Measurements from ENCODE around the gene BRD4.
"Not testable (repeated sequence)": the region's sequence is repeated elsewhere in the genome, so short reads cannot be mapped to it uniquely, and the experiment has no call there.

The BRD4 gene

DNA sequence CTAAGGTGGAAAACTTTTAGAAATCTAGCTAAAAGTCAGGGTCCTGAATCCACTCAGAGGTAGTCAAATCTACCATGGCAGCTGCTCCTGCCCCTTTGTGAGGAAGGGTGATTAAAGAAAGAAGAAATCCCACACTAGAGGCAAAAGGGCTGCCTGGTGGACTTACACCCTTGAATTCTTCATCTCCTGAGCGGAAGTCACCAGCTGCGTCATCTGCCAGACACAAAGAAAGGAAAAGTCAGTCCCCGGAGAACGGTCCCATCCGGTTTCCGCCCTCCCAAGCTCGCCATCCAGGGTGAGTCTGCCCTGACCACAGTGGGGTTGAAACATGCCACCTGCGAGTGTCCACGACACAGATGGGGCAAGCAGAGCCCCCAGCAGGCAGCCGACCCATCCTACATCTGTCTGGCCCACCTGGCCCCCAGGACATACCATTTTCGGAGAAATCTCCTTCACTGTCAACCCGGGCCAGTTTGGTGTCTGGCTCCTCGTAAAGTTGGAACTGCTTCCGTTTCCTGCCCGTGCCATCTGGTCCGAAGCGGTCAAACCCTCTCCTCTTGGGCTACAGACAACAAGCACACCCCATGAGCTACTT, 39.5 kb upstream of the BRD4 start:
- Histone ChIP-seq H3K36me3 (ENCODE audit: control insufficient read depth, insufficient read depth, low read length) (peaks cover 5% of the 10 kb centered on the region), H3K4me3 (ENCODE audit: low read length) (no peak overlapping the region), H3K27me3 (ENCODE audit: control insufficient read depth, insufficient read depth, low read length) (no peaks in the 10 kb centered on the region), H3K9me3 (ENCODE audit: control insufficient read depth, low read length) (no peaks in the 10 kb centered on the region), H3K9ac (ENCODE audit: low read length) (no peak overlapping the region), H3K4me1 (ENCODE audit: control insufficient read depth, insufficient read depth, low read length) (peaks cover 7% of the 10 kb centered on the region)

DNA sequence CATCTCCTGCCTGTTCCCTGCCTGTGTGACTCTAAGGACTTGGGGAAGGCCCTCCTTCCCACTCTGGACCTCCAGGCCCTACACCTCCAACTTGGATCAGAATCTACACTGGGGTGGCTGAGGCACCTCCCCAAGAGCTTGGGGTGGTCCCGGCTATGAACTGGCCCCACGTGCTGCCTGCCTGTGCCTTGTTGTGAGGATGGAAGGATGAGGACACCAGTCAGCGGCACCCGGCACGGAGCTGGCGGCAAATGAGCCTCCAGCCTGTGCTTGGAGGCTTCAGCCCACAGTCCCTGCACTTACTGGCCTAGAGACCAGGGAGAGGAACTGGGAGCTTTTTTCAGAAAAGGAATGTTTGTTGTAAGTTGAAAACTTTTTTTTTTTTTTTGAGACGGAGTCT, 38.8 kb upstream of the BRD4 start:
- no peak overlapping the region for H3K9ac ChIP-seq (ENCODE audit: low read length)
- no peaks in the 10 kb centered on the region for H3K4me1 ChIP-seq (ENCODE audit: control insufficient read depth, insufficient read depth, low read length)
- no peaks in the 10 kb centered on the region for H3K9me3 ChIP-seq (ENCODE audit: control insufficient read depth, low read length)
- H3K36me3 ChIP-seq (ENCODE audit: control insufficient read depth, insufficient read depth, low read length), result peaks cover 5% of the 10 kb centered on the region
- H3K4me3 ChIP-seq (ENCODE audit: low read length), result no peak overlapping the region
- H3K27me3 ChIP-seq (ENCODE audit: control insufficient read depth, insufficient read depth, low read length), result no peaks in the 10 kb centered on the region

DNA sequence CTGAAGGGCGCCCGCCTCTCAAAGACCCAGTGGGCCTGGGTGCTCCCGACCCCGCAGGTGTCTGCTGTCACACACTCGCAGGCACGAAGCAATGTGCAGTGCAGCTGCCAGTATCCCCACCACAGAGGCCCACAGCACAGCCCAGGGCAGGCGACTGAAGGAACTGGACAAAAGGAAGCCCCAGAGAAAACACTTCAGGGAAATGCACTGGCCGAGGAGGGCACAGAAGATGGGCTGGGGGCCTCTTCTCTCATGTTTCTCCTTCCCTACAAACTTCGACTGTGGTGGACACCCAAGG, 37.2 kb upstream of the BRD4 start:
- Histone ChIP-seq H3K4me3 (ENCODE audit: low read length) (no peak overlapping the region), H3K9me3 (ENCODE audit: control insufficient read depth, low read length) (no peaks in the 10 kb centered on the region), H3K27me3 (ENCODE audit: control insufficient read depth, insufficient read depth, low read length) (no peaks in the 10 kb centered on the region), H3K9ac (ENCODE audit: low read length) (no peak overlapping the region), H3K4me1 (ENCODE audit: control insufficient read depth, insufficient read depth, low read length) (no peaks in the 10 kb centered on the region), H3K36me3 (ENCODE audit: control insufficient read depth, insufficient read depth, low read length) (peaks cover 5% of the 10 kb centered on the region)

DNA sequence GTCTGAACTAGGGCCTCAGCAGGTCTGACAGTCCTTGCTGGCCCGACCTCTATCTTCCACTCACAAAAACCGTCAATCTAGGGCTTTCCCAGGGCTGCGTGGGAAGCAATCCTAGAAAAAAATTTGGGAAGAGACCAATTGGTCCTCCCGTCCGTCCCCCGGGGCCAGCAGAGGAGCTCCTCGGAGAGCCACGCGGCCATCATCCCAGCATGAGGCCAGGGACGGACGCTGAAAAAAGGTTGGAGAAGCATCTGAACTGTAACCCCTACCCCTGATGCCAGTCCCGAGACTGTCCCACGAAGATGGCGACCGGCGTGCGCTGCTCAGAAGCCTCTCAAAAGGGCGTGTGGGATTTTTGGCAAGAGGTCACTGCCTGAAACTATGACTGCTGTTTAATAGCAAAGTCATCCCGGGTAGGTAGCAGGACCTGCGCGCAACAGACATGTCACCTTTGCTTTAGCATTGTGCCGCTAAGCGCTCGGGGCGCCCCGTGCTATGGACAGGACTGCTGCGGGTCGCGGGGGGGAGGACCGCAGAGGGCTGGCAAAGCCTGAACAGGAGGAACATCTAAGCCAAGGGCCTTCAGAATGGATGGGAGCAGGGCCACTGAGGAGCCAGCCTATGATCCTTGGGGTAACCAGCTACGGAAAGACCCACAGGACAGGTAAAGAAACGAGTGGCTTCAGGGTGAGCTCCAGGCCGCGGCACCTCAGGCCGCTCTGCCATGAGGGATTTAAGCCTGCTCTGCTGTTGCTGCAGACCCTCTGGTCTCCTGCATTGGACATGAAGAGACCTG, 36.7 kb upstream of the BRD4 start:
- Histone ChIP-seq H3K9me3 (ENCODE audit: control insufficient read depth, low read length) (no peaks in the 10 kb centered on the region), H3K9ac (ENCODE audit: low read length) (no peak overlapping the region), H3K27me3 (ENCODE audit: control insufficient read depth, insufficient read depth, low read length) (no peaks in the 10 kb centered on the region), H3K36me3 (ENCODE audit: control insufficient read depth, insufficient read depth, low read length) (peaks cover 5% of the 10 kb centered on the region), H3K4me3 (ENCODE audit: low read length) (no peak overlapping the region), H3K4me1 (ENCODE audit: control insufficient read depth, insufficient read depth, low read length) (no peaks in the 10 kb centered on the region)

DNA sequence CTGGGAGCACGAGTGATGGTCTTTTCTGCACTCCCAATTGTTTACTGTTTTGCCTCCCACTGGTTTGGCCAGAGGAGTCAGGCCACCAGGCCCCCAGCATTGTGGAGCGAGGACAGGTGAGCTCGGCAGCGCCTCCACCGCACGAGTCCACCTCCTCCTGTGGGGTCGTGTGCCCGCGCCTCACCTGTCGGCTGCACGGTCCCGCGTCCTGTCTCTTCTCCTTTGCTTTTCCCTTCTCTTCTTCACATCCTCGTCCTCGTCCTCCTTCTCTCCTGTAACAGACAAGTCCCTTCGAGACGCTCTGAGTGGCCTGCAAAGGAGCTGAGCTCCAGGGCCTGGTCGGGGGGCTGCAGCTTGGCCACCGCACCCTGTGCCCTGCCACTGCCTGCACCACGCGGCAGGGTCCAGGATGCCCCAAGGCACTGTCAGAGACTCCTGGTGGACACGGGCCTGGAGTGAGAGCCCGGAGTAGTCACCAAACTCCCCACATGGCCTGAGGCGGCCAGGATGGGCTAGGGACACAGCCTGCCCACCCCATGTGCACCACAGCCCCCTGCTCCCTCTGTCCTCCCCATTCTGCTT, 35.8 kb upstream of the BRD4 start:
- no peaks in the 10 kb centered on the region for H3K9me3 ChIP-seq (ENCODE audit: control insufficient read depth, low read length)
- no peak overlapping the region for H3K9ac ChIP-seq (ENCODE audit: low read length)
- peaks cover 5% of the 10 kb centered on the region for H3K36me3 ChIP-seq (ENCODE audit: control insufficient read depth, insufficient read depth, low read length)
- H3K27me3 ChIP-seq (ENCODE audit: control insufficient read depth, insufficient read depth, low read length), result no peaks in the 10 kb centered on the region
- H3K4me3 ChIP-seq (ENCODE audit: low read length), result no peak overlapping the region
- no peaks in the 10 kb centered on the region for H3K4me1 ChIP-seq (ENCODE audit: control insufficient read depth, insufficient read depth, low read length)

DNA sequence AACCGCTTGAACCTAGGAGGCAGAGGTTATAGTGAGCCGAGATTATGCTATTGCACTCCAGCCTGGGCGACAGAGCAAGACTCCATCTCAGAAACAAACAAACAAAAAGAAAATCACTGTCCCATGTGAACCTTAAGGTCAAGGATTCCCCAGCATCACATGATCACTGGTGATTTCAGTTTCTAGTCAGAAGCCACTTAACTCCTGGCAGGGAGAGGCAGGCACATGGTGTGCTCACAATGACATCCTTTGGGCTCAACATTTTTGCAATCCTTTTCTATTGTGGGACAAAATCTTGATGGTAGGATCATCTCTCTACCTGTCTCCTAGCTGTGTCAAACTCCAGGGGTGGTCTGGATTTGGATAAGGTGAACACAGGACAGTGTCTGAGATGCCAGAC, 35.1 kb upstream of the BRD4 start:
- Histone ChIP-seq H3K27me3 (ENCODE audit: control insufficient read depth, insufficient read depth, low read length) (no peaks in the 10 kb centered on the region), H3K4me3 (ENCODE audit: low read length) (no peak overlapping the region), H3K9me3 (ENCODE audit: control insufficient read depth, low read length) (no peaks in the 10 kb centered on the region), H3K9ac (ENCODE audit: low read length) (no peak overlapping the region), H3K4me1 (ENCODE audit: control insufficient read depth, insufficient read depth, low read length) (no peaks in the 10 kb centered on the region), H3K36me3 (ENCODE audit: control insufficient read depth, insufficient read depth, low read length) (peaks cover 5% of the 10 kb centered on the region)

DNA sequence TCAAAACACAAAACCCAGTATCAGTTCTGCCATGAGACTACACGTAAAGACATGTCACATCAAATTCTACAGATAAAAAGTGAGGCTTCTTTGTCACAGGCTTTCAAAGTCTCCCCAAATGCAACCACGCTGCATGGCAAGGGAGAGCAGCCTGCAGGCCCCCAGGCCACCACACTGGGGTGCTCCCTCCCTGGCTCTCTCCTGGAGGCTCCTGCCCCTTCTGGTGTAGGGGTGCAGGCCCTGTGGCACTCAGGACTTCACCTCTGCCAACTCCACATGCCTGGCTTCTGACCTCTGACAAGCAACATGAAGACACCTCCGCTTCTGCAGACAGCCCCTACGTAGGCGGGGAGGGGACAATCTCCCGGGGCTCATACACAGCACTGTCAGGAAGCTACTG, 32.9 kb upstream of the BRD4 start:
- H3K4me3 ChIP-seq (ENCODE audit: low read length), result no peak overlapping the region
- H3K4me1 ChIP-seq (ENCODE audit: control insufficient read depth, insufficient read depth, low read length), result no peaks in the 10 kb centered on the region
- no peak overlapping the region for H3K9ac ChIP-seq (ENCODE audit: low read length)
- peaks cover 15% of the 10 kb centered on the region for H3K36me3 ChIP-seq (ENCODE audit: control insufficient read depth, insufficient read depth, low read length)
- no peaks in the 10 kb centered on the region for H3K9me3 ChIP-seq (ENCODE audit: control insufficient read depth, low read length)
- H3K27me3 ChIP-seq (ENCODE audit: control insufficient read depth, insufficient read depth, low read length), result no peaks in the 10 kb centered on the region

DNA sequence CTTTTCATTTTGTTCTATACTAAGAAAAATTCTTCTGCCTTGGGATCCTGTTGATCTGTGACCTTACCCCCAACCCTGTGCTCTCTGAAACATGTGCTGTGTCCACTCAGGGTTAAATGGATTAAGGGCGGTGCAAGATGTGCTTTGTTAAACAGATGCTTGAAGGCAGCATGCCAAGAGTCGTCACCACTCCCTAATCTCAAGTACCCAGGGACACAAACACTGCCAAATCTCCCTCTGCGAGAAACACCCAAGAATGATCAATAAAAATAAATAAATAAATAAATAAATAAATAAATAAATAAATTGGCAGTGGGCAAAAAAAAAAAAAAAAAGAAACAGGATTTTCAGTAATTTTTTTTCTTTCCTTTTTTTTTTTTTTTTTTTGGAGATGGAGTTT, 31.5 kb upstream of the BRD4 start:
- H3K27me3 ChIP-seq (ENCODE audit: control insufficient read depth, insufficient read depth, low read length); H3K4me1 ChIP-seq (ENCODE audit: control insufficient read depth, insufficient read depth, low read length); H3K4me3 ChIP-seq (ENCODE audit: low read length); H3K9me3 ChIP-seq (ENCODE audit: control insufficient read depth, low read length); H3K9ac ChIP-seq (ENCODE audit: low read length): not testable (repeated sequence)
- peaks cover 17% of the 10 kb centered on the region for H3K36me3 ChIP-seq (ENCODE audit: control insufficient read depth, insufficient read depth, low read length)

DNA sequence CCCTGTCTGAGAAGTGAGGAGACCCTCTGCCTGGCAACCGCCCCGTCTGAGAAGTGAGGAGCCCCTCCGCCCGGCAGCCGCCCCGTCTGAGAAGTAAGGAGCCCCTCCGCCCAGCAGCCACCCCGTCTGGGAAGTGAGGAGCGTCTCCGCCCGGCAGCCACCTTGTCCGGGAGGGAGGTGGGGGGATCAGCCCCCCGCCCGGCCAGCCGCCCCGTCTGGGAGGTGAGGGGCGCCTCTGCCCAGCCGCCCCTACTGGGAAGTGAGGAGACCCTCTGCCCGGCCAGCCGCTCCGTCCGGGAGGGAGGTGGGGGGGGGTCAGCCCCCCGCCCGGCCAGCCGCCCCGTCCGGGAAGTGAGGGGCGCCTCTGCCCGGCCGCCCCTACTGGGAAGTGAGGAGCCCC, 30.7 kb upstream of the BRD4 start:
- H3K9me3 ChIP-seq (ENCODE audit: control insufficient read depth, low read length); H3K9ac ChIP-seq (ENCODE audit: low read length); H3K4me1 ChIP-seq (ENCODE audit: control insufficient read depth, insufficient read depth, low read length); H3K4me3 ChIP-seq (ENCODE audit: low read length); H3K27me3 ChIP-seq (ENCODE audit: control insufficient read depth, insufficient read depth, low read length): not testable (repeated sequence)
- peaks cover 22% of the 10 kb centered on the region for H3K36me3 ChIP-seq (ENCODE audit: control insufficient read depth, insufficient read depth, low read length)

DNA sequence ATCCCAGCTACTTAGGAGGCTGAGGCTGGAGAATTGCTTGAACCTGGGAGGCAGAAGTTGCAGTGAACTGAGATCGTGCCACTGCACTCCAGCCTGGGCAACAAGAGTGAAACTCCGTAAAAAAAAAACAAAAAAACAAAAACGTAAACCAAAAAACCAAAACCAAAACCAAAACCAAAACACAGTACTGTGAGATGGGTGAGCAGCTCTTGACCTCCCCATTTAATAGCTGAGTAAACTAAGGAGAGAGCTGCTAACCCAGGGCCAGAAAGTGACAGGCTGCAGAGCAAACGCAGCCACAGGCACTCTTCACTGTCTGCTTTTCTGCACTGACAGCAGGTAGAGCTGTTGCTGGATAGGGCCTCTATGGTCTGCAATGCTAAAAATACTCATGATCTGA, 27.7 kb upstream of the BRD4 start:
- H3K4me1 ChIP-seq (ENCODE audit: control insufficient read depth, insufficient read depth, low read length); H3K9me3 ChIP-seq (ENCODE audit: control insufficient read depth, low read length); H3K9ac ChIP-seq (ENCODE audit: low read length); H3K27me3 ChIP-seq (ENCODE audit: control insufficient read depth, insufficient read depth, low read length); H3K4me3 ChIP-seq (ENCODE audit: low read length): not testable (repeated sequence)
- peaks cover 25% of the 10 kb centered on the region for H3K36me3 ChIP-seq (ENCODE audit: control insufficient read depth, insufficient read depth, low read length)

DNA sequence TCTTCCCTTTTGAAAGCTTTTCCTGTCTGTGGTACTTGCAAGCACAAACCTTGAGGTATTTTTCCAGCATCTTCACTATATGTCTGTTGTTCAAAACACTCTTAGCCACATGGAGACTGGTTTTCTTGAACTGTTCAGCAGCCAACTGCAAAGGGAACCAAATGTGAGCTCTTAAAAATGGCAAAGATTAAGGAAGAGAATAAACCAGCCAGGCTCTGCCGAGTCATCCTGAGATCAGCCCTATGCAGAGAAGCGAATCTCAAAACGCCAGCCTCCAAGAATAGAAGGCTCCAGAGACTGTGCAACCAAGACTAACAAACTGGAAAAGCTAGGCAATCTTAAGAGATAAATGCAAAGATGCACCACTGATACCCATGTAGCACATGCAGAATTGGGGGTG, 26.6 kb upstream of the BRD4 start:
- Histone ChIP-seq H3K27me3 (ENCODE audit: control insufficient read depth, insufficient read depth, low read length) (no peaks in the 10 kb centered on the region), H3K9ac (ENCODE audit: low read length) (no peak overlapping the region), H3K4me3 (ENCODE audit: low read length) (no peak overlapping the region), H3K36me3 (ENCODE audit: control insufficient read depth, insufficient read depth, low read length) (peaks cover 25% of the 10 kb centered on the region), H3K4me1 (ENCODE audit: control insufficient read depth, insufficient read depth, low read length) (no peaks in the 10 kb centered on the region), H3K9me3 (ENCODE audit: control insufficient read depth, low read length) (no peaks in the 10 kb centered on the region)

DNA sequence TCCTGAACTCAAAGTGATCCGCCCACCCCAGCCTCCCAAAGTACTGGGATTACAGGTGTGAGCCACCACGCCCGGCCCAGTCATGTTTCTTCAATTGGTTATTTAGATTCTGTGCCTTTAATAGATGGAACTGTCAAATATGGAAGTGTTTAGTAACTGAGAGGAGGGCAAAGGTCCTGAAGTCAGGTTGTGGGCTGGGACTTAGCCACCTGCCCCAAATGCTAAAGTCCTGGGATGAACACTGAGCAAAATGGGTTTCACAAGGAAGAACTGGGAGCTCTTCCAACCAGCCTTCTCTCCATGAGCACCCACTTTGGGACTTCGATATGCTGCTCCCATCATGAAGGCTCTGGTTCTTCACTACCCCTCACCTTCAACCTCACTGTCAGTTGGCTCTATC, 25.6 kb upstream of the BRD4 start:
- Histone ChIP-seq H3K36me3 (ENCODE audit: control insufficient read depth, insufficient read depth, low read length) (peaks cover 25% of the 10 kb centered on the region), H3K9ac (ENCODE audit: low read length) (no peak overlapping the region), H3K4me1 (ENCODE audit: control insufficient read depth, insufficient read depth, low read length) (no peaks in the 10 kb centered on the region), H3K9me3 (ENCODE audit: control insufficient read depth, low read length) (no peaks in the 10 kb centered on the region), H3K4me3 (ENCODE audit: low read length) (no peak overlapping the region), H3K27me3 (ENCODE audit: control insufficient read depth, insufficient read depth, low read length) (no peaks in the 10 kb centered on the region)

Measured in mucosa of stomach (tissue), 1 donor.